Endothelial cell of umbilical vein (primary cell): Measurements from ENCODE around the gene CCDC88B. TPM values are rescaled to one million over a fixed set of nuclear protein-coding genes. Genes with fewer than 3 reads are reported as not detected.

Source experiments
- BruUV-seq: library from RNA; stranded (reverse); fragments of 400-500 nt; replicated peaks from 2 replicates; lab custom pipeline; 2021; lab: Mats Ljungman, UMichigan
- CTCF ChIA-PET: fragments of 300-600, 350-600 bp; sonication (Branson Sonifier 250); formaldehyde crosslinking; loops from one replicate; lab custom pipeline; 2021; ENCODE audit warnings: antibody characterized with exemption, inconsistent platforms; lab: Charles Lee
- POLR2A ChIA-PET: fragments of 300-600, 350-600 bp; sonication (Branson Sonifier 250); formaldehyde crosslinking; loops from one replicate; lab custom pipeline; 2021; ENCODE audit warnings: antibody characterized with exemption, inconsistent platforms; lab: Charles Lee
- DNase-seq: peaks from one replicate; pipeline ENCODE4 v3.0.0-alpha.2; 2011; ENCODE audit warnings: low read depth, low spot score
- FAIRE-seq: peaks from 2 replicates; lab custom pipeline; 2011; peaks lifted over from hg19 to GRCh38; lab: Jason Lieb, UNC
- H2AFZ ChIP-seq: 2 replicates; pipeline ENCODE4 v1.6.0; 2012; ENCODE audit warnings: low read depth, low read length, control low read depth, inconsistent platforms
- H3K27ac ChIP-seq: 2 replicates; pipeline ENCODE4 v1.5.1; 2011; ENCODE audit warnings: low read depth, mild to moderate bottlenecking, control low read depth, low read length, moderate library complexity; ENCODE audit not compliant: insufficient read depth
- H3K27me3 ChIP-seq, 2 experiments: 2 replicates each; pipeline versions ENCODE4 v1.6.0 to v1.6.1; 2011; ENCODE audit warnings: low read length in 2 of 2, mixed read lengths in 1 of 2; ENCODE audit not compliant: control insufficient read depth in 2 of 2, insufficient read depth in 2 of 2
- H3K36me3 ChIP-seq, 2 experiments: 2 replicates in 1 of 2; 3 replicates in 1 of 2; pipeline ENCODE4 v1.5.1; 2011; ENCODE audit warnings: low read length in 2 of 2, mild to moderate bottlenecking in 1 of 2, moderate library complexity in 1 of 2; ENCODE audit not compliant: control insufficient read depth in 2 of 2, insufficient read depth in 2 of 2; ENCODE audit errors: extremely low read depth in 1 of 2
- H3K4me1 ChIP-seq: 3 replicates; pipeline ENCODE4 v1.5.1; 2011; ENCODE audit warnings: mild to moderate bottlenecking, low read length; ENCODE audit not compliant: control insufficient read depth, insufficient read depth; ENCODE audit errors: extremely low read depth
- H3K4me2 ChIP-seq: 2 replicates; pipeline ENCODE4 v1.6.1; 2011; ENCODE audit warnings: low read length, control low read depth, mixed read lengths; ENCODE audit not compliant: insufficient read depth
- H3K4me3 ChIP-seq, 3 experiments: fragments of 200-600 bp in 1 of 3; sonication (generic), shearing (Covaris generic) in 1 of 3; replicated peaks in 1 of 3; 2 replicates each; pipeline ENCODE4 v1.5.1; 2011 to 2016; ENCODE audit warnings: control low read depth in 3 of 3, low read length in 3 of 3, mild to moderate bottlenecking in 2 of 3, inconsistent platforms in 1 of 3, low read depth in 1 of 3, moderate library complexity in 1 of 3; ENCODE audit not compliant: insufficient read depth in 1 of 3
- H3K79me2 ChIP-seq: 2 replicates; pipeline ENCODE4 v1.6.0; 2012; ENCODE audit warnings: low read length, inconsistent platforms; ENCODE audit not compliant: control insufficient read depth, insufficient read depth
- H3K9ac ChIP-seq: replicated peaks from 2 replicates; pipeline ENCODE3; 2011; ENCODE audit warnings: low read length, control low read depth; ENCODE audit not compliant: insufficient read depth; ENCODE audit errors: extremely low read depth
- H3K9me1 ChIP-seq: replicated peaks from 3 replicates; pipeline ENCODE4 v1.6.0; 2011; ENCODE audit warnings: mild to moderate bottlenecking, low read length; ENCODE audit not compliant: control insufficient read depth, insufficient read depth; ENCODE audit errors: extremely low read depth
- H3K9me3 ChIP-seq: replicated peaks from 2 replicates; pipeline ENCODE4 v1.5.1; 2012; ENCODE audit warnings: low read length, inconsistent platforms; ENCODE audit not compliant: control insufficient read depth, insufficient read depth
- H4K20me1 ChIP-seq: replicated peaks from 2 replicates; pipeline ENCODE3; 2011; ENCODE audit warnings: mild to moderate bottlenecking, low read length; ENCODE audit not compliant: control insufficient read depth, insufficient read depth; ENCODE audit errors: extremely low read depth
- EZH2 ChIP-seq: IDR thresholded peaks from 2 replicates; pipeline ENCODE4 v1.6.1; 2012; ENCODE audit warnings: borderline replicate concordance, low read depth, mild to moderate bottlenecking, moderate library complexity, low read length, inconsistent platforms; ENCODE audit not compliant: severe bottlenecking
- GATA2 ChIP-seq: IDR thresholded peaks from 2 replicates; pipeline ENCODE4 v1.7.0; 2011; ENCODE audit warnings: low read depth, mild to moderate bottlenecking, moderate library complexity, mixed read lengths, low read length; ENCODE audit not compliant: insufficient read length, insufficient read depth
- MAX ChIP-seq: IDR thresholded peaks from 2 replicates; pipeline ENCODE4 v1.6.1; 2011; ENCODE audit not compliant: insufficient read depth, insufficient read length
- MYC ChIP-seq: IDR thresholded peaks from one replicate; pipeline ENCODE4 v1.6.1; 2011; ENCODE audit warnings: mild to moderate bottlenecking, low read depth, low read length
- POLR2A ChIP-seq: IDR thresholded peaks from 2 replicates; pipeline ENCODE4 v1.6.1; 2012; ENCODE audit warnings: low read depth, mild to moderate bottlenecking, control low read depth, low read length
- POLR2AphosphoS5 ChIP-seq: IDR thresholded peaks from 2 replicates; pipeline ENCODE4 v1.6.1; 2012; ENCODE audit warnings: low read depth, mild to moderate bottlenecking, control low read depth, low read length, moderate library complexity; ENCODE audit not compliant: insufficient read depth
- dilution Hi-C: fragments of 300-500 bp; cut with MboI; formaldehyde crosslinking; loops from one replicate; pipeline ENCODE4 v1.15.0; 2019; ENCODE audit warnings: low sequenced_read_pairs; ENCODE audit not compliant: extremely low pct_ligation_motif_present
- intact Hi-C: fragments of 100-400 bp; cut with micrococcal nuclease; formaldehyde crosslinking; loops from one replicate; pipeline ENCODE4 v1.10.0; 2022
- polyA plus RNA-seq, 4 experiments: library from polyadenylated mRNA; depleted of rRNA in 3 of 4; stranded (reverse) in 3 of 4; unstranded in 1 of 4; fragments of >200 nt; gene quantifications; 2 replicates each; pipeline versions ENCODE4 v1.2.1 to v1.2.3, GENCODE V29; 2011 to 2012; ENCODE audit warnings: missing spikeins in 1 of 4
- total RNA-seq: library from RNA; stranded (reverse); gene quantifications from 2 replicates; pipeline ENCODE4 v1.2.3, GENCODE V29; 2021

The CCDC88B gene
- total and polyA plus RNA-seq, 2 donors (not counting 3 experiments of a cell fraction or from before 2014, with no cell fraction given): 1.8 to 2.7 TPM

GRCh38 chr11:64292460-64293254 is 47.3 kb upstream of the CCDC88B start:
- Histone ChIP-seq H3K9me1 (no peaks in the 10 kb centered on the region), H3K36me3 (no peaks in the 10 kb centered on the region), H3K27ac (no peak overlapping the region), H3K79me2 (no peaks in the 10 kb centered on the region), H4K20me1 (no peaks in the 10 kb centered on the region), H3K4me3 (no peak overlapping the region), H3K9me3 (no peaks in the 10 kb centered on the region), H3K4me1 (no peaks in the 10 kb centered on the region), H3K4me2 (no peak overlapping the region), H2AFZ (no peak overlapping the region), H3K27me3 (peaks cover 56 to 69% of the 10 kb centered on the region in 2 experiments), H3K9ac (no peak overlapping the region)
- intact Hi-C loops (no loop called here), dilution Hi-C loops (no loop called here)
- CTCF ChIA-PET: interaction anchor here (1.7 to 4.5 kb wide), 2 partner anchors 9 to 12 kb away, joined by 10 to 17 read pairs; partner anchors contain the start of genes CATSPERZ and ESRRA
- FAIRE-seq: no peak
- DNase-seq: no peak
- TF ChIP-seq GATA2 (no peak), EZH2 (peak; percentile 85)
- no TSS peak for BruUV-seq
- POLR2A ChIA-PET: no interaction called here

- POLR2A ChIA-PET: no interaction called here
- intact Hi-C loops: no loop called here
- no peak overlapping the region for H2AFZ ChIP-seq
These were observed 45.2 kb upstream of the CCDC88B start for GRCh38 chr11:64294774-64295173.

More at GRCh38 chr11:64294774-64295173, 45.2 kb upstream of the CCDC88B start:
- H3K9me1 ChIP-seq: no peaks in the 10 kb centered on the region
- H3K9me3 ChIP-seq: no peaks in the 10 kb centered on the region
- H3K27me3 ChIP-seq: peaks cover 67 to 90% of the 10 kb centered on the region in 2 experiments
- CTCF ChIA-PET: interaction anchor here (0.7 kb wide), 1 partner anchor 10 kb away, joined by 4 read pairs; the partner anchor contains the start of gene ESRRA
- H4K20me1 ChIP-seq: no peaks in the 10 kb centered on the region
- H3K4me1 ChIP-seq: peaks cover 5% of the 10 kb centered on the region
- FAIRE-seq: no peak
- dilution Hi-C loops: no loop called here
- no peaks in the 10 kb centered on the region for H3K79me2 ChIP-seq
- H3K27ac ChIP-seq: no peak overlapping the region
- TF ChIP-seq POLR2A (no peak), POLR2AphosphoS5 (no peak), MAX (no peak), MYC (no peak)
- no peak overlapping the region for H3K4me3 ChIP-seq
- no peak overlapping the region for H3K9ac ChIP-seq
- no peak overlapping the region for H3K4me2 ChIP-seq
- DNase-seq: no peak
- H3K36me3 ChIP-seq: no peaks in the 10 kb centered on the region
- no TSS peak for BruUV-seq
